HK-2 (cell line): ENCODE results near the gene ARSD.
"Not testable (repeated sequence)": the region's sequence is repeated elsewhere in the genome, so short reads cannot be mapped to it uniquely, and the experiment has no call there.

Experiments
- DNase-seq: peaks from one replicate; pipeline ENCODE4 v3.0.0-alpha.2; 2018; ENCODE audit not compliant: unreplicated experiment

Gene ARSD, protein sequence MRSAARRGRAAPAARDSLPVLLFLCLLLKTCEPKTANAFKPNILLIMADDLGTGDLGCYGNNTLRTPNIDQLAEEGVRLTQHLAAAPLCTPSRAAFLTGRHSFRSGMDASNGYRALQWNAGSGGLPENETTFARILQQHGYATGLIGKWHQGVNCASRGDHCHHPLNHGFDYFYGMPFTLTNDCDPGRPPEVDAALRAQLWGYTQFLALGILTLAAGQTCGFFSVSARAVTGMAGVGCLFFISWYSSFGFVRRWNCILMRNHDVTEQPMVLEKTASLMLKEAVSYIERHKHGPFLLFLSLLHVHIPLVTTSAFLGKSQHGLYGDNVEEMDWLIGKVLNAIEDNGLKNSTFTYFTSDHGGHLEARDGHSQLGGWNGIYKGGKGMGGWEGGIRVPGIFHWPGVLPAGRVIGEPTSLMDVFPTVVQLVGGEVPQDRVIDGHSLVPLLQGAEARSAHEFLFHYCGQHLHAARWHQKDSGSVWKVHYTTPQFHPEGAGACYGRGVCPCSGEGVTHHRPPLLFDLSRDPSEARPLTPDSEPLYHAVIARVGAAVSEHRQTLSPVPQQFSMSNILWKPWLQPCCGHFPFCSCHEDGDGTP

DNA sequence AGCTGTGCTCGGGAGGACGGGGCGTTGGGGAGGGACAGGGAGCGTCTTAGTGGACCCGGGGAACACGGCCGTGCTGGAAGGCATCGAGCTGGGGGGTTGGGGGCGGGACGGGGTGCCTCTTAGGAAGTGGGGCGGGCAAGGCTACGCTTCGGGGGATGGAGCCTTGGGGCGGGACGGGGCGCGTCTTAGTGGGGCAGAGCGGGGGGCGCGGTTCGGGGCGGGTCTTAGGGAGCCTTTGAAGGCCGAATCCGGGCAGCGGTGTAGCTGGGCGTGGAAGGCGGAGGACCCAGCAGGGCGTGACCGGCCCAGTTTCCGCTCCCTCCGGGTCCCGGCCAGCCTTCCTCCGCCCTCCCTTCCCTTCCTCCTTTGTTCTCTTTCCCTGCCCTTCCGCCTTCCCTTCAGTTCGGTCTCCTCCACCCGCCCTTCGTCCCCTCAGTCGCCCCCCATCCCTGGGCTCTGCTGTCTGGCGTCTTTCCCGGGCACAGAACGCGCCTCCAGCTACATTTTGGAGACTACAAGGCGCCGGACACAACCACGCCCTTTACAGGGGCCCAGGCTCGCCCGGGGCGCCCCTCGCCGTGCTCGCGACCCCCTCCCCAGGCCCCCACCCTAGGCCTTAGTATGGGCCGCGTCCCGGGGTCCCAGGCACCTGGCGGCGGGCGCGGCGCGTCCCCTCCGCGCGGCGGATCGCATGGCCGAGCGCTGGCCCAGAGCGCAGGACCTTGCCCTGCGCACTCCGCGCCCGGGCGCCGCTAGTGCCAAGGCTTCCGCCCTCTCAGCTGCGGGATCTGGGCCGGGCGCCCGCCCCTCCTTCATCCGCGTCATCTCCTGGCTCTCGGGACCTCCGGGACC is at the start of gene ARSD:
Gene ARSD (minus strand): TSS at position 757 of the 852 bp plus-strand sequence. CDS start 64 bp downstream, at position 693.
- DNase-seq: peak; percentile 90

DNA sequence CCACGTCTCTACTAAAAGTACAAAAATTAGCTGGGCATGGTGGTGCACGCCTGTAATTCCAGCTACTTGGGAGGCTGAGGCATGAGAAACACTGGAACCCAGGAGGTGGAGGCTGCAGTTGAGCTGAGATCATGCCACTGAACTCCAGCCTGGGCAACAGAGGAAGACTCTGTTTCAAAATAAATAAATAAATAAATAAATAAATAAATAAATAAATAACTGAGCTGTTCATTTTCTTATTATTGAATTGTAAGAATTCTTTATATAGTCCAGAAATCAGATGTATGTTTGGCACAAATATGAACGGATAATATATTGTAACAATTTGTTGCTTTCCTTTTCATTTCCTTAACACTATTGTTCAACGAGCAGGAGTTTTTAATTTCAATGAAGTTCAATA is 49.5 kb upstream of the ARSD start:
- DNase-seq: not testable (repeated sequence)

DNA sequence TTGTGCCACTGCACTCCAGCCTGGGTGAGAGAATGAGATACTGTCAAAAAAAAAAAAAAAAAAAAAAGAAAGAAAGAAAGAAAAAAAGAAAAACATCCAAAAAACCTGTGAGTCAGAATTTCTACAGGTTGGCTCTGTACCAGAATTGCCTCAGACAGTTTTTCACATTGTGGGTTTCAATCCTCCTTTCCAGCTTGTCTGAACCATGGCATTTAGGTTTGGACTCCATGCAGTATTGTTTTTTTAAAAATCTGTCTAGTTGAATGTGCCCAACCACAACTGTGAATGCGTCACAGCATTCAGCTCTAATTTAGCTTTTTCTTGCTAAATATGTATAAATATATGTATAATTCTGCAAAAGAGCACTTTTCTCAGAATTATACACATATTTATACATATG is 45.8 kb upstream of the ARSD start:
- no peak for DNase-seq

DNA sequence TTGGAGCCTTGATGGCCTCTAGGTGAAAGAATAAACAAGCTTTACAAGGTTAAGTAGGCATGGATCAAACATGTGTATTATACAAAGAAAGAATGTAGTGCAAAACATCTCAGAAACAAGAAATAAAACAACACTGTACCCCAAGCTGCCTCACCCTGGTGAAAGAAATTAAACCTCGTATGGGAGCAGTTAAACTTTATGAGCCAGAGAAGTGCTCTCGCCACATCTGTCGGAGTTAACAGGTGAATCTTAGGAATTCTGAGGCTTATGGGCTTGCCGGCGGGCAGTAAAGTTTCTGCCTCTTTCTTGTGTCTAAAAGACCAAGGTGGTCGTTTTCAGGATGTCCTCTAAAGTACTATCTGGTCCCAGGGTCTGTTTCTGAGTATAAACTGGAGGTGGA is 43.3 kb upstream of the ARSD start:
- DNase-seq: no peak

DNA sequence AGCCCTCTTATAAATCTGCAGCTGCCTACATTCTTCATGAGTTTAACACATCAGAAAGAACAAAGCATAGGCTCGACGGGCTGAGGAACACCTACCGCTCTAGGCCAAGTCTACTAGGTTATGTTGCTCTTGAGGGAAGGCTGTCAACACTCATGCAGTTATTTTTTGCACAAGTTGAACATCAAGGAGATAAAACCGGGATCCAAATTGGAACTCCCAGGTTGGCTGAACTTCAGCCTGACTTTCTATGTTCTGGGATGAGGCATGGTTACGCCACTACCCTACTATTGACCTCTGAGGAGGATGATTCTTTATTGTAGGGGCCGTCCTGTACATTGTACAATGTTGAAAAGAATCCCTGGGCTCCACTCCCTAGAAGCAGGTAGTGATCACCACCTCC is 39.9 kb upstream of the ARSD start:
- DNase-seq: no peak

DNA sequence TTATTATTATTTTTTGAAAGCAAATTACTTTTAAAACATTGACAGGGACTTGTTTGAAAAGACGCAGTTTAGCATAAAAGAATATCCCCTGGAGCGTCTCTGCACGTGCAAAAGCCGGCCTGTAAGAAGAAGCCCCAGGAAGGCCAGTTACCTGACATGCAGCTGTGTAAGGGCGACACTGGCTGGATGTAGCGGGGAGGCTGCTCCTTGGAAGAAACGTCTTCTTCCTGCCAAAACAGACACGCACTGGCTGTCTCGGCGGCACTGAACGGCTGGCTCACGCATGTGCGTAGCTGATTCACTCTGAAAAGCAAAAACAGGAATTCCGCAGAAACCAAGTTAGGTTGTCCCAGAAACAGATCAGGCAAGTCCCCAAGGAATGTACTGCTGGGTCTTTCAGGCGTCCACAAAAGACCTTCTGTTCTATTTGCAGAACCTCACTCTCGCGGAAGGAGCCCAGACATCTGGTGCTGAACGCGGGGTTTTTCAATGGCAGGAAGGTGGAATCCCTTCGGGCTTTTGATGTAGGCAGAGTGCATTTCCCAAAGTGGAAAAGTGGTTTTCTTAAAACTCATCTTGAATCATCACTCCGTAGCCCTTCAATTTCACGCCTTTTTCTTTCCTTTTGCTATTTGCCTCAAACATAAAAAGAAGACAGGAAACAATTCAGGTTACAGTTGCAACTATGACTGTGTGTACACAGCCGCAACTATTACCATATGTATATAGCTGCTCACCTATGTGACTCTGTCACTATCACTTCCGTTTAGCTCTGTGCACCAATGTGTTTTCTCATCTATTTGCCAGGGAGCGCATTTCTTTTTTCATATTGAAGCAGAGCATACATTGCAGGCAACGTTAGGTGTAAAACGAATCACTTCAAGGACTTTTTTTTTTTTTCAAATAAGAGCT is 39.1 kb upstream of the ARSD start:
- DNase-seq: no peak

DNA sequence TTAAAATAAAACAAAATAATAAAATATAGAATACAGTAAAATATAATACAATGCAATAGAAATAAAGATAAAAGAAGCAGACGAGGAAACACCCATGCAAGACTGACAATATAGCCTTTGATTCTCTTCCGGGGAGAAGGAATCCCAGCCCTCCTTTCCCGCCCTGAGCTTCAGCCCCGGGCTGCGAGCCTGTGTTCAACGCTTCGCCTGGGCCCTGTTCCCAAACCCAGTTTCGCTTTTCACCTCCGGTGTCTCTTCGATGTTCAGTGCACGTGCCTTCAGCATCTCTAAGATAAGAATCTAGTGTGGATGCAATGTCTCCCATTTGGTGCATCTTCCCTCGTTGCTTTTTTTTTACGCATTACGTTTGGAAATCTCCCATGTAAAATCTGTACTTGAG is 38.4 kb upstream of the ARSD start:
- no peak for DNase-seq

DNA sequence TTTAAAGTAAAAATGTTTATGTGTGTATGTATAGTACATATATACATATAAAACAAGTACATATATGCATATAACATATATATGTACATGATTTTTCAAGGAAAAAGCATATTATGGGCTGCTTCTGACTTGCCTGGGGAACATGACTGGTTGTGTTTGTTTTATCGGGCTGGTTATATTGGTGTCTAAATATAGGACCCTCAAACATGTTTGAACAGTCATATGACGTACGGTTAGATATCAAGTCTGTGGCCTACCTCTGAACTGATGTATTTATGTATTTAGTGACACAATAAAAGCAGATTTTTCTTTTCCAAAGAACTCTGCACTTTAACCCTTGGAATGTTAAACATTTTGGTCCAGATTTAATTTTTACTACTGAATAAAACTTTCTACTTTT is 37.9 kb upstream of the ARSD start:
- DNase-seq: no peak

DNA sequence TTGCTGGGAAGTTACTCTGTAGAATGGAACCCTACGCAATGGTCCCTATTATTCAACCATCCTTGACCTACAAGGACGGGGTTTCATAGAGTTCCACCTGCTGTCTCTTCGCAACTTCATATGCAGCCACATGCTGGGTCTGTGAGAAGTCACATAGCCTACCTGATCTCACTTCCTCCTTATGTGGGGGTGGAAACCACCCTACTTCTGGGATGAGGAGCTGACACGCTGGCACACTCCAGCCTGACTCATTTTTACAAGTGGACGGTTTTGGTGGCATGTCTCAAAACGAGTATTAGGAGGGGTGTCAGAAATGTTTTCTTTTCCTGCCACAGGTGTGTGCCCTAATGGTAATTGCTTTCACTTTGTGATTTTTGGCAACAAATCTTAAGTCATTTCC is 36.8 kb upstream of the ARSD start:
- peak; percentile 16 for DNase-seq

DNA sequence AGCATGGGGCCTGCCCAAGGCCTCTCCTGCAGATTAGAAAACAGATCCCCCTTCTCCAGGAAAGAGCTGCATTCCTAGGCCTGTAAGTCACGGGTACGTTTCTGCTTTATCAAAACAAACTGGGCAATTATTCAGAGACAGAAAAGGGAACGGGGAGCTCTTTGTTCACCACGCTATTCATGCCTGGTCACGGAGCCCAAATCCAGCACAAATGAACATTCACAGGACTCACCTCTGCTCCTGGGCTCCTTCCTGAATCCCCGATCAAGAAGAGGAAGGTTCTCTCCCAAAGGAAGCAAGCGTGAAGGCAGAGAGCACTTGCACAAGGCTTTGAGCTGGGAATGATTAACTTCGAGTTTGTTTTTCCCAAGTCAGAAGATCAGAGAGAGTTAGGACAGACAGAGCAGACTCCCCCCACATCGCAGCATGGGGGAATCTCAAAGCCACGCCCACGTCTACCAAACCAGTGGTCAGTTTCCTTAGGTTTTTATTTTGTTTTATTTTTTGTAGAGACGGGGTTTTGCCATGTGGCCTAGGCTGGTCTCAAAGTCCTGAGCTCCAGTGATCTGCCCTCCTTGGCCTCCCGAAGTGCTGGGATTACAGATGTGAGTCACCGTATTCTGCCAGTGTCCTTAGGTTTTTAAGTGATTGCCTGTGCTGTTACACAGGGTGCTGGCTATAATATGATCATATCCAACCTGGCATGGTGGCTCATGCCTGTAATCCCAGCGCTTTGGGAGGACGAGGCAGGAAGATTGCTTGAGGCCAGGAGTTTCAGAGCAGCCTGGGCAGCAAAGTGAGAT is 35.1 kb upstream of the ARSD start:
- DNase-seq: peak; percentile 49

DNA sequence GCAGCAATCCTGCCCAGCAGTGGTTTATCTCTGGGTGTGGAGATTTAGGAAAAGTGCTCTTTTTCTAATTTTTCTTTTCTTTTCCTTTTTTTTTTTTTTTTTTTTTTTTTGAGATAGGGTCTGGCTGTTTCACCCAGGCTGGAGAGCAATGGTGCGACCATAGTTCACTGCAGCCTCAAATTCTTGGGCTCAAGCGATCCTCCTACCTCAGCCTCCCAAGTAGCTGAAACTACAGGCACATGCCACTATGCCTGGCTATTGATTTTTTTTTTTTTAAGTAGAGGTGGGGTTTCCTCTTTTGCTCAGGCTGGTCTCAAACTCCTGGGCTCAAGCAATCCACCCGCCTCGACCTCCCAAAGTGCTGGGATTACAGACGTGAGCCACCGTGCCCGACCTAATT is 34.3 kb upstream of the ARSD start:
- not testable (repeated sequence) for DNase-seq

DNA sequence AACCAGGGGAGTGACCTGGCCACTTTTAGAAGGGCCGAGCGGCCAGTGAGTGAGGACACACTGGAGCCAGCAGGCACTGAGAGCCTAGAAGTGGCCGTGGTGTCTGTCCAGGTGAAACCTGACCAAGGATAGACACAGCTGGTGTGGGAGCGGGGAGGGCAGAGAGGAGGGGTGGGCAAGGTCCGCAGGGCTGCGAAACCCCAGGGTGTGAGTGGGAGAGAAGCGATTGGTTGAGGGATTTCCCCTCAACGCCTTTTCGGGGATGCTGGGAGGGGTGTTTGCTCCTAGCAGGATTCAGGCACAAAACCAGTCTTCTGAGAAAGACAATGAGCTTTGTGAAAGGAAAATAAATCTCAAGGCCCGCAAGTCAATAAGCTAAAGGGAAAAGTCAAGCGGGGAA is 33.2 kb upstream of the ARSD start:
- no peak for DNase-seq

DNA sequence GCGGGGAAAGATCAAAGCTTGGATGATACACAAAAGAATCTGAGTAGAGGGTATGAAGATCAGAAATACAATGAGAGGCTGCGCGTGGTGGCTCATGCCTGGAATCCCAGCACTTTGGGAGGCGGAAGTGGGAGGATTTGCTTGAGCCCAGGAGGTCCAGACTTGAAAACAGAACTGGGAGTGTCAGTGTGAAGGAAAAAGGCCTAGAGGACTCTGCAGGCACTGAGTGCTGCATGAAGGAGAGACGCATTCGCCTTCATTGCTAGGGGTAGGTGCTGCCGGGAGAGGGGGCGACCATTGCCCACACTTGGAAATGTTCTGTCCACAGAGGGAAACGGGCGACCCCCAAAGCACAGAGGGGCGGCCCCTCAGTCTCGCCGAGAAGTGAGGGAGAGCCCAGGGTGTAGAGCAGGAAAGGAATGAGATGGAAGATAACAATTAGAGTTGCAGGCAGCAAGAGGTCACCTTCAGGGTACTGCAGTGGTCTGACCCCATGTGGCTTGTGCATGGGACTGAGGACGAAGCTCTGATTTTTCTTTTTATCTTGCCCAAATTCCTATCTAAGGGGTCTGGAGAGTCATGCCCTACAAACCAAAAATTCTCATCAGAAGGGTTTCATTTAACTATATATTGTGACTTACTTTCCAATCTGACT is 31.8 kb upstream of the ARSD start:
- no peak for DNase-seq

DNA sequence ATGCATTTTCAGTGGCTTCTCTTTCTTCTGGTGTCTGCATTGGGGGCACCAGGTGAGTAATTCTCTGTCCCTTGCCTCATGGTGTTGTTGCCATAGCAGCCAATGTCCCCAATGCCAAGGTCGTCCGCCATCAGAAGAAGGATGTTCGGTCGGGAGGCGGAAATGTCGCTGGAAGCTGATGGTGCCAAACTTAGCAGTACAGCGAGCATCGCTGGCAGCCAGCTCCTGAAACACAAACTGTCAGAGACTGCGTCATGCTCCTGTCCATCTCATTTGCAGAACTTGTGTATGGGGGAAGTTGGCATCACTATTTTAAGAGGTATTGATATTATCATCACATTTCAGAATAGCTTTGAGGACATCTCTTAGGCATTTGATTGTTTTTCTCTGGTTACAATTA is 29.1 kb upstream of the ARSD start:
- DNase-seq: no peak

DNA sequence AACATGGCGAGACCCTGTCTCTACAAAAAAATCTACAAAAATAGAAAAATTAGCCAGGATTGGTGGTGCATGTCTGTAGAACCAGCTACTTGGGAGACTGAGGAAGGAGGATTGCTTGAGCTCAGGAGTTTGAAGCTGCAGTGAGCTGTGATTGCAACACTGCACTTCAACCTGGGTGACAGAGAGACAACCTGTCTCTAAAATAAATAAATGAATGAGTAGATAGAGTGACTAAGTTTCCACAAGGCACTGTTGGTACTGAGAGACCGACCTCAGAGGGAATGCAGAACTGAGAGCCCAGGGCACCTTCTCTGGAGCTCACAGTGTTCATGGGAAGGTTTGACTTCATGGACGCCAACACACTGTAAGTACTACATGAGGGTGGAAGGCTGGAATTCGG is 26.7 kb upstream of the ARSD start:
- no peak for DNase-seq

DNA sequence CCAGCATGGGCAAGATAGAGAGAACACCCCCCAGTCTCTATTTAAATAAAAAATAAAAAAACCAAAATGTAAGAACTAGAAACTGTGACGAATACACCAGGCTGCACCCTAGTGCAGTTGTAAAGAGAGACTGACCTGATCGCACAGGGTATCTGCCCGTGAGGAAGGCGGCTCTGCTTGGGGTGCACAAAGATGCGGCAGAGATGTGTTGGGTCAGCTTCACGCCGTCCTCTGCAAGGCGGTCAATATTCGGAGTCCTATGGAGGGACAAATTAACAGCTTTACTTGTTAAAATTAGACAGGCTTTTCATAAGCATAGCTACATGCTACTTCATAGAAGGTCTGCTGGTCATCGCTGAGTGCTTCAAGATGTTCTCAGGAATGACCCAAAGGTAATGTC is 26.1 kb upstream of the ARSD start:
- DNase-seq: no peak

DNA sequence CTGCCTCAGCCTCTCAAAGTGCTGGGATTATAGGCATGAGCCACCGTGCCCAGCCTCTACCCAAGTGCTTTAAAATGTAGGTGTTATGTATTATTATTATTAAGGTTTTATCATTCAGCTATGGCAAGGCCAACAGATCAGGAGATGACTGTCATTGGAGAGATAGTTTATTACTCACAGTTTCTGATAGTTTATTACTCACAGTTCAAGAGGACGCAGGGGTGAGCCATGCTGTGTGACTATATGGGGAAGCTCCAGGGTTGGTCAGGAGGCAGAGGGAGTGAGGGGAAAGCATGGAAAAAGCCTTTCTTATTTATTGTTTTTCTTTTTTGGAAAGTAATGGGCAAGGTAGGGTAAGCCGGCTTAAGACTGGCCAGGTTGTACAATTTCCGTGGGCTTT is 25.4 kb upstream of the ARSD start:
- DNase-seq: no peak

DNA sequence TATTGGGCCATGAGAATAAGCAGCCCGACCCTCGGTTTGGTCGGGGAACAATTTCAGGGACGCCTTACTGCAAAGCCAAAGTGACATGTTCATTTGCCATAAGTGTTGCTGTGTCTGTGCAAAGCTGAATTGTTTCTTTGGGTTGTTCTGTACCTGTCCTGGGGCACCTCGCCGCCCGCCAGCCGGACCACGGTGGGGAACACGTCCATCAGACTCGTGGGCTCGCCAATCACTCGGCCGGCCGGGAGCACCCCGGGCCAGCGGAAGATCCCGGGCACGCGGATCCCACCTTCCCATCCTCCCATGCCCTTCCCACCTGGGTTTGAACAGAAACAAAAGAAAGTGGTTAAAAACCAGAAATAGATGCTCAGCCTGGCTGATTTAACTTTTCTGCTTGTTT is 8.8 kb upstream of the ARSD start:
- DNase-seq: not testable (repeated sequence)

DNA sequence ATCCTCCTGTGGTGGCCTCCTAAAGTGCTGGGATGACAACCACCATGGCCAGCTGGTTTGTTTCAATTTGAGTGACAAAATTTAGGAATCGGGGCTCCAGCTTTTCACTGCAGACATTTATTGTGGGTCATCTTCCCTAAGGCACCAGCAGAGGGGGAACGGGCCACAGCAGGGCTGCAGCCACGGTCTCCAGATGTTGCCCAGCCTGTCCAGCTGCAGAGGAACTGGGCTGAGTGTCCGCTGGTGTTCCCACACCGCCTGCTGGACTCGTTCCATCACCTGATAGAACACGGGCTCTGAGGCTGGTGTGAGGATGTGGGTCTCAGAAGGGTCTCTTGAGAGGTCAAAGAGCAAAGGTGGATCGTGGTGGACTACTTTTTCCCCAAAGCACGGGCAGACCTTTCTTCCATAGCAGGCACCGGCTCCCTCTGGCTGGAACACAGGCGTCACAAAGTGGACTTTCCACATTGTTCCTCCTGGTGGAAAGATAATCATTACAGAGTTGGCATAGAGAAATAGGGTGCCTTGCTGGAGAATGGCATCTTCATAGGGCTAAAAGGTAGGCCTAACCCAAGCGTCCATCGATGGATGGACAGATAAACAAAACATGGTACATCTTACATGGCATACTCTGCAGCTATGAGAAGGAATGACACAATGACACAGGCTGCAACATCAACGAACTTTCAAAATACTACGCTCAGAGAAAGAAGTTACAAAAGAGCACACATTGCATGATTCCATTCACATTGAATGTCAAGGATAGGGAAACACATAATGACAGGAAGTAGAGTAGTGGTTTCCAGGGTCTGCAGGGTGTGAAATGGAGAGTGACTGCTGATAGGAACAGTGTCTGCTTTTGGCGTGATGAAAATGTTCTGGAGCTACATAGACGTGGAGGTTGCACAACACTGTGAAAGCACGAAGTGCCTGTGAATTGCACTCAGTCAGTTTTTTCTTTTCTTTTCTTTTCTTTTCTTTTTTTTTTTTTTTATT is 5.9 kb upstream of the ARSD start:
- DNase-seq: no peak
